Measurements from ENCODE around the gene SPEM2.

GRCh38 chr17:7410634-7411426 is 14.6 kb upstream of the SPEM2 start:
- TF ChIP-seq CTCF (conservative IDR thresholded peaks at IDR 0.05; ENCODE audit: low read depth, low read length) (no peak), POLR2A (IDR thresholded peaks at IDR 0.05; ENCODE audit: low read depth, low read length) (no peak), RFX5 (IDR thresholded peaks at IDR 0.05; ENCODE audit: low read depth, low read length) (no peak), CHD1 (IDR thresholded peaks at IDR 0.05; ENCODE audit: low read depth, low read length) (no peak)
